Neutrophil (primary cell): ENCODE measurements around the gene TNK1.
A peak's percentile ranks its signal among the peaks of the same experiment; 100 is the strongest.

Source experiments
- H3K27ac ChIP-seq: fragments of 200-600 bp; sonication (generic); 2 replicates; pipeline ENCODE4 v1.5.1; 2016; ENCODE audit warnings: mild to moderate bottlenecking, moderate library complexity
- H3K27me3 ChIP-seq: fragments of 200-600 bp; sonication (generic); 2 replicates; pipeline ENCODE4 v1.6.0; 2016; ENCODE audit warnings: mild to moderate bottlenecking
- H3K36me3 ChIP-seq: fragments of 200-600 bp; sonication (generic); 2 replicates; pipeline ENCODE4 v1.5.1; 2017
- H3K4me1 ChIP-seq, 2 experiments: fragments of 200-600 bp in 1 of 2; sonication (generic) in 1 of 2; 1 replicate in 1 of 2; 2 replicates in 1 of 2; pipeline versions ENCODE4 v1.5.1 to v1.6.1; 2013 to 2016; ENCODE audit warnings: low read depth in 1 of 2, low read length in 1 of 2, mild to moderate bottlenecking in 1 of 2, moderate library complexity in 1 of 2; ENCODE audit not compliant: control insufficient read depth in 1 of 2, insufficient read depth in 1 of 2
- H3K4me3 ChIP-seq, 2 experiments: fragments of 200-600 bp in 1 of 2; sonication (generic) in 1 of 2; 1 replicate in 1 of 2; 2 replicates in 1 of 2; pipeline ENCODE4 v1.5.1; 2013 to 2016; ENCODE audit warnings: low read depth in 1 of 2, low read length in 1 of 2, mild to moderate bottlenecking in 1 of 2, moderate library complexity in 1 of 2
- H3K9me3 ChIP-seq: fragments of 200-600 bp; sonication (generic); 2 replicates; pipeline ENCODE4 v1.5.1; 2016
- CTCF ChIP-seq: fragments of 200-600 bp; sonication (generic); IDR thresholded peaks from 2 replicates; pipeline ENCODE4 v1.5.1; 2016; ENCODE audit warnings: antibody characterized with exemption

TNK1 gene

GRCh38 chr17:7348478-7349242, 32.2 kb upstream of the TNK1 start:
- Histone ChIP-seq H3K4me1 (peaks cover 21 to 22% of the 10 kb centered on the region in 2 experiments), H3K27me3 (no peaks in the 10 kb centered on the region), H3K4me3 (no peak overlapping the region), H3K27ac (no peak overlapping the region), H3K36me3 (peaks cover 98% of the 10 kb centered on the region), H3K9me3 (peaks cover 5% of the 10 kb centered on the region)
- TF ChIP-seq CTCF = no peak

- no peak for TF ChIP-seq CTCF
- H3K4me1 ChIP-seq = peaks cover 23 to 29% of the 10 kb centered on the region in 2 experiments
- H3K9me3 ChIP-seq = no peaks in the 10 kb centered on the region
- H3K27ac ChIP-seq = peak within 1 kb of the TSS; percentile 62
- peak within 1 kb of the TSS; percentile 47 to 64 for H3K4me3 ChIP-seq
- peaks cover 68% of the 10 kb centered on the region for H3K36me3 ChIP-seq
- peaks cover 7% of the 10 kb centered on the region for H3K27me3 ChIP-seq
Observed at GRCh38 chr17:7351665-7352502, 29.0 kb upstream of the TNK1 start, which contains the start of gene KCTD11. TSS of gene KCTD11 (plus strand) at chr17:7352162.

GRCh38 chr17:7352503-7352889, 28.4 kb upstream of the TNK1 start:
- Histone ChIP-seq H3K36me3 (peaks cover 61% of the 10 kb centered on the region), H3K9me3 (no peaks in the 10 kb centered on the region), H3K27me3 (peaks cover 10% of the 10 kb centered on the region), H3K27ac (no peak overlapping the region), H3K4me3 (peak overlapping the region; percentile 47 to 64), H3K4me1 (peaks cover 23 to 29% of the 10 kb centered on the region in 2 experiments)
- TF ChIP-seq CTCF = no peak

- no peak overlapping the region for H3K4me3 ChIP-seq
- no peak for TF ChIP-seq CTCF
Observed at GRCh38 chr17:7352910-7353635, 27.8 kb upstream of the TNK1 start.

GRCh38 chr17:7354262-7354843, 26.5 kb upstream of the TNK1 start:
- H3K27me3 ChIP-seq = peaks cover 10% of the 10 kb centered on the region
- TF ChIP-seq CTCF = no peak
- peaks cover 23 to 29% of the 10 kb centered on the region in 2 experiments for H3K4me1 ChIP-seq
- no peaks in the 10 kb centered on the region for H3K9me3 ChIP-seq
- no peak overlapping the region for H3K27ac ChIP-seq
- peaks cover 43% of the 10 kb centered on the region for H3K36me3 ChIP-seq
- no peak overlapping the region for H3K4me3 ChIP-seq

More at GRCh38 chr17:7352910-7353635, 27.8 kb upstream of the TNK1 start:
- H3K27me3 ChIP-seq = peaks cover 10% of the 10 kb centered on the region
- H3K9me3 ChIP-seq = no peaks in the 10 kb centered on the region
- peaks cover 23 to 29% of the 10 kb centered on the region in 2 experiments for H3K4me1 ChIP-seq
- H3K36me3 ChIP-seq = peaks cover 56% of the 10 kb centered on the region
- H3K27ac ChIP-seq = no peak overlapping the region
